GM10248 (cell line): Measurements from ENCODE around the gene RIPK4.
"Not testable (repeated sequence)": the region's sequence is repeated elsewhere in the genome, so short reads cannot be mapped to it uniquely, and the experiment has no call there.

ENCODE experiments used
- CTCF ChIA-PET: fragments of 300-600 bp; sonication (Branson Sonifier 250); formaldehyde crosslinking; extraction: SDS; loops from one replicate; lab custom pipeline; 2021; ENCODE audit warnings: antibody characterized with exemption; lab: Yijun Ruan, JAX
- POLR2A ChIA-PET: fragments of 350-650 bp; sonication (Branson Sonifier 250); formaldehyde crosslinking; extraction: SDS; loops from one replicate; lab custom pipeline; 2020; ENCODE audit warnings: antibody characterized with exemption; lab: Yijun Ruan, JAX
- DNase-seq: peaks from one replicate; pipeline ENCODE4 v3.0.0; 2012; ENCODE audit errors: extremely low spot score
- CTCF ChIP-seq: IDR thresholded peaks from 2 replicates; pipeline ENCODE4 v1.5.1; 2012; ENCODE audit warnings: mild to moderate bottlenecking, low read depth; ENCODE audit errors: extremely low read depth, missing control alignments, control extremely low read depth

RIPK4 gene

GRCh38 chr21:41703857-41704501 is 62.9 kb downstream of the RIPK4 start:
- TF ChIP-seq CTCF, result no peak
- POLR2A ChIA-PET, result no interaction called here
- DNase-seq, result no peak
- CTCF ChIA-PET, result no interaction called here

GRCh38 chr21:41701749-41702148 is 65.1 kb downstream of the RIPK4 start:
- CTCF ChIA-PET, result no interaction called here
- DNase-seq, result no peak
- POLR2A ChIA-PET, result no interaction called here
- no peak for TF ChIP-seq CTCF

- CTCF ChIA-PET, result no interaction called here
- DNase-seq, result no peak
- no peak for TF ChIP-seq CTCF
- POLR2A ChIA-PET, result no interaction called here
Measured at GRCh38 chr21:41699311-41699710, 67.5 kb downstream of the RIPK4 start.

GRCh38 chr21:41698071-41698470 is 68.8 kb downstream of the RIPK4 start:
- ChIA-PET CTCF (no interaction called here), POLR2A (no interaction called here)
- no peak for TF ChIP-seq CTCF
- no peak for DNase-seq

GRCh38 chr21:41695513-41695912 is 71.3 kb downstream of the RIPK4 start:
- ChIA-PET CTCF (no interaction called here), POLR2A (no interaction called here)
- no peak for TF ChIP-seq CTCF
- DNase-seq, result no peak

GRCh38 chr21:41694042-41694441 is 72.8 kb downstream of the RIPK4 start:
- POLR2A ChIA-PET, DNase-seq, CTCF ChIA-PET: not testable (repeated sequence)

GRCh38 chr21:41692185-41692565 is 74.7 kb downstream of the RIPK4 start:
- ChIA-PET POLR2A (no interaction called here), CTCF (no interaction called here)
- DNase-seq, result no peak
- TF ChIP-seq CTCF, result no peak
